HG03175 (cell line): ENCODE results near the gene MEF2C.
A peak's percentile ranks its signal among the peaks of the same experiment; 100 is the strongest.

Source experiments
- ATAC-seq: cut with Tn5 transposase; IDR thresholded peaks from one replicate; pipeline ENCODE4 v1.9.1; 2021; ENCODE audit warnings: mild to moderate bottlenecking, moderate library complexity; ENCODE audit not compliant: unreplicated experiment

Gene MEF2C

GRCh38 chr5:88693071-88693932, 189.7 kb downstream of the MEF2C start:
- no peak for ATAC-seq

DNA sequence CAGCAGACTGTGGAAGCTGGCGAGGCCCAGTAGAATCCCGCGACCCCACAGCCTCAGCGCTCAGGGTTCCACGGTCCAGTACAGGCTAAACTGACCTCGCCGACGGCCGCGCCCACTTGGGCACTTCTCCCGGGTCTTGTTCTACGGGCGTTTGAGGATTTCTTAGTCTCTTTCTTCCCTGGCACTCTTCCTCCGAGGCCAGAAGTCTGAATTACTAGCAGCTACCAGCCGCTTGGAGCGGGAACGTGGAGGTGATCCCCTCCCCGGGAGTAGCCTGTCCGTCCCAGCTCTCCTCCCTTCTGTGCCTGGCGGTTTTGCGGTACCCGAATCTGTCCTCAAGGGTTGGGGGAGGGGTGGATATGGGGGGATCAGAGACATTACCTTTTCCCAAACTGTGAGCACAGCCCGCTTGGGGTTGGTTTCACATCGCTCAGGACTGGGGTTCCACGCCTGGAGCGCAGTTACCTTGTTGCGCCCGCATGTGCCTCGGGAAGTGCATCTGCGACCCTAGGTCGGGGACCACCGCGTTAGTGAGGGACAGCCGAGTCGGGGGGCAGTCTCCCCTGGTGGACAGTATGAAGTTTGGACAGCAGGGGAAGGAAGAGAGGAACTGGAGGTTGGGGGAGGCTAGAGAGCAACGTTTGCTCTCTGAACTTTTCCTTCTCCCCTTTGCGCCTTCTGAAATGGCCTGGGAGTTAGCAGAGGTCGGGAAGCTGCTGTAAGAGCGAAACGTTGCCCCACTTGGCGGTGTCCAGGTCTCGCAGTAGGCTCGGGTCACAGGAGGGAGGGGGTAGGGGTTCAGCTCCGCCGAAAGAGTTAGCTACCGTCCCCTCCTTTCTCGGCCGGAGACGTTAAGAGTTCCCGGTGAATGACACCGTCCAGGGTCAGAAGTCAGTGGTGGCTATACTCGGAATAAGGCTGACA, 190.8 kb downstream of the MEF2C start:
- no peak for ATAC-seq

GRCh38 chr5:88691230-88691582, 191.8 kb downstream of the MEF2C start:
- no peak for ATAC-seq

DNA sequence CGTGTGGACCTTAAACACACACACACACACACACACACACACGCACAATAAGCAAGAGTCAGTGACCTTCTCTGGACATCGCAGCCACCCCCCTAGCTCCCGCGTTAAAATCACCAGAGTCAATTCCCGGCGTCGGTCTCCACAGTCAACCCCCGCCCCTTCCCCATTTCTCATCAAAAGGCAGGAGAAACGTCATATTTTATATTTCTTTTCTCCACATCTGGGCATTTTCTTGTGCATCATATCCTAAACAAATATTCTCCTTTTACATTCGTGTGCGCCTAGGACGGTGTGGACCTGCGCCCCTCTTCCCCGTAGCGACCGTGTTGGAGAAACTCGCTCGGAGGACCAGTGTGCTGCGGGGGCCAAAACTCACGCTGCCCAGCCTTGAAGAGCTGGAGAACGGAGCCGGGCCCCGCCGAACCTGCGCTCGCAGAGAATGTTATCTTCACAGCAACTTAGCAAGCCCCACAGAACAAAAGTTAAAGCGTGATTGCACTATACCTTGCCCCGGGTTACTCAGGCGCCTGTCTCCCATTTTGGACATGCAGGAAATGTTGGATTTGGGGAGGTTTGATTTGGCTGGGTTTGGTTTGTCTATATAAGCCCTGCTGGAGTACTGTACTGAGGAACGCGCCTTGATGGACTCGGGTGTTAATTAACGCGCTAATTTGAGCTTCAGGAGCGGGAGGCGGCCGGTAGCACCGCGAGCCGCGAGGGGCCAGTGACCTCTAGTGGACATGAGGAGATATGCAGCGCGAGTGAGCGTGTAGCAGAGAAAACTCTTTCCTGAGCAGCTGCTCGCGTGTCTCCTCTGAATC, 192.4 kb downstream of the MEF2C start:
- peak; percentile 88 for ATAC-seq

DNA sequence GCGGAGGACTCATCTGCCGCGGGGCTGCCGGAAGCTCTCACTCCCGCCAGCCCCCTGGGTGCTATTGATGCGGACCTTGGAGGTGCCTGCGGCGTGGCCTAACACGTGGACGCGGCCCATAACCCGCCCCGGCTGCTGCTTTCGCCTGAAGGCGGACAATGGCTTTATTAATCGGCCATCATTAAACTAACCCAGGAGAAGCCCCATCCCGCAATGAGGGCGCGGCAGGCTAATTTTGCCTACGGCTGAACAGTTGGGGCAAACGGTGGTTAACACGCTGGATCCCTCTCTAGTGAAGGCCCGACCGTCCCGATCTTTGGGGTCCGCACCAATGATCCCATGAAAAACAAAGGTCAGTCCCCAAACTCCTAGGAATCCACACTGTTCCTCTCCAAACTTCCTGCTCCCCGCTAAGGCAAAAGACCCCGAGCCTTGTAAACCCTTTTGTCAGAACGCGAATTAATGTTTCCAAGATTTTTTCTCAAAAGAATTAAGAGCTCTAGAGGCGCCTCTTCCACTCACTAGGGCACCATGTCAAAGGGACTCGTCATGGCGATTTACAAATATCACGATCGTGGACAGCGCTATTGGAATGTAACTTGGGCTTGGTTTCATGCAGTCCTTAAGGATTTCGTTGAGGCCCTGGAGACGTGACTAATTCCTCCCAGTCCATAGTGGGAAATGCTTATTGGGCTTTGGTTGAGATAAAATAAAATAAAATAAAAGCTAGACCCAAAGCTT, 193.1 kb downstream of the MEF2C start:
- ATAC-seq: no peak

GRCh38 chr5:88688984-88689667, 193.9 kb downstream of the MEF2C start:
- ATAC-seq: no peak

GRCh38 chr5:88688156-88688983, 194.6 kb downstream of the MEF2C start:
- no peak for ATAC-seq

DNA sequence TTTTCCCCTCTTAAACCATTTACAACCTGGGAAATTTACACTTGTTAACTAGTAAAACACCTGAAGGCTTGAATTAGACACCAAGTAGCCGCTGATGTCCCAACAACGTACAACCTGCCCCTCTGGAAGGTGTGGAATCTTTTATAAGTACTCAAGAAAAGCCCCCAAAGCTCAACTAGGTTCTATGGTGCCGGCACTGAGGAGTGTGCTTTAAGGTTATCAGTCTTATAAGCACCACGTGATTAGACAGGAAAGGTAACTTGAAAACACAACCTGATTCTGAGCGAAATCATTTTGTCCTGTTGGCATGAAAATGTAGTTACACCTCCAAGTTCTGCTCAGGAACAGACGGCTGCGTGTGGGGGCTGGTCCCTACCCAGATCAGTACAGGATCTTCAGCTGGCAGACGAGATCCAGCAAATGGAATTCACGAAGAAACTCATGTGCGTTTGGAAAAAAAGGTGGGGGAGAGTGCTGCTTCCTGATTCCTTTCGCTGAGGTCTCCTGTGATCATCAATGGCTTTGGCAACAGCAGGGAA, 195.5 kb downstream of the MEF2C start:
- no peak for ATAC-seq

DNA sequence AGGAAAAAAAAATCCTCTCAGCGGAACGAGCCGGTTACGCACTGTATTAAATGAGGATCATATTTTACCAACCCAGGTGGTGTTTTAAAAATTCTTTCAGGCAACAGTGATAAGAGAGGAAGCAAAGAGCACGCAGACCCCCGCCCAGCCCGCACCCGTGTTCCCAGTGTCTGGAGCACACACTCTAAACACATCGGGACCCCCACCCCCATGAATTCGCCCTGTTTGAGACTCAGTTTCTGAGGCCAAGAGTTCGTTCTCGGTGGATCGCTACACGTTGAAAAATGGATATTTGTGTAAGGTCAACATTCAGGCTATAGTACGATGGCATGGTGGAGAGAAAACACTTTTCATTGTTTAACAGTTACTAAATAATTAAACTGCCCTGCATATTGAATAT, 196.3 kb downstream of the MEF2C start:
- ATAC-seq: no peak

DNA sequence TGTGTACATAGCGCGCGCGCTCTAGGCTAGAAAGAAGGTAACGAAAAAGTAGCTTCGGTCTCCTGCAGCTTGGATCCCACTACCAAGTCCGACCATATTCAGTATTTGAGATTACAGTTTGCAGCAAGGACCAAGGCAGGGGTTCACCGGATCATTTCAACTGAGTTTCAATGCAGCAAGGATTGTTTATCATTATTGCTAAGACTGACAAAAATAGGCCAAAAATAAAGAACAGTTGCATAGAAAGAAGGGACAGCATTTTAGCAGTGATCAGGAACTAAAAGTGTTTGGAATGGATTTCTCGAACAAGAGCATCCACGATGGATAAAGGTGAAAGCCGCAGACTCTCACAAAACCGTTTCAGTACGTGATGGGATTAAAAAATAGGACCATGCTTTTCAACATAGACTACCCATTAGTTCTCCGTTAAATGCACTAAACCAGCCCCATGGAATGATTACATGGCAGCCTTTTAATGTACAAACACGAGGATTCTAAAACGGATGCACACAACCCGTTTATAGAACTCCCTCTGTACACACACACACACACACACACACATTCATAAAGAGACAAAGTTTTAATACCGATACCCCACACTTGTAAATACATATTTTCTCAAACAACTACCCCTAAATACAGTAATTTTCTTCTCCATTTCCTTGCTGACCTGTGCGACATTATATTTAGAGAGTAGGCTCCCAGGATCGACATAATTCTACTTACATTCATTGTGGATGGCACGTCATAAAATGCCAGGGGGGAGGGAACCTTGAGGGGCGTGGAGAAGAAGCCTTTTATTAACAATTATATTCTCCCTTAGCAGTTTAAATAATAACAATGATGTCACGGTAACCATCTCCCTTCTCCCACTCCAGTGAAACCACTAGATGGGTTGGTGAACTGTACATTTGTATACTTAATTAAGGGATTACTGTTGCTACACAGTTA, 197.1 kb downstream of the MEF2C start:
- ATAC-seq: no peak

DNA sequence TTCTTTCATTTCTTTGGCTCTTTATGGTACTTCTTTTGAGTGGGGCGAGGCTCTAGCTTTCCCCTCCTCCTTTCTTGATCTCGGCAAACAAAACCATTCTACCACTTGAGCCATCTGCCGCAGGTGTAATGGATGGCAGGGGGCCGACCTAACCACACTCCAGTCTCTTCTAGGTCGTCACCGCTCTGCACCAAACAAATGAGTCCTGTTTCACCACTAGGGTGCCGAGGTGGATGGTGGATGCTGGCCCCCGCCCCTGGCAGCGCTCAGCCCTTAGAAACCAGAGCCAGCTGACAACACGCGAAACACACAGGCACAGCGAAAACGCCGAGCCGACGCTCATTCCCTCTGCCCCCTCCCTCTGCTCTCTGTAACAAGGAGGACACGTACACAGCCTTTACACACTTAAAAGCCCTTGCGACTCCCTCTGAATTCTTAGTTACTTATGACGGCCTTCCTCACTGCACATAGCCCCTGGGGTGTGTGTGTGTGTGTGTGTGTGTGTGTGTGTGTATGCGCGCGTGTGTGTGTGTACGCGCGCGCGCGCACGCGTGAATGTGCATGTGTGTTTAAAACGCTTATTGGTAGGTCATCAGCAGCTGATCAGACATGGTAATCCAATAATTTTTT, 199.4 kb downstream of the MEF2C start:
- peak; percentile 59 for ATAC-seq

DNA sequence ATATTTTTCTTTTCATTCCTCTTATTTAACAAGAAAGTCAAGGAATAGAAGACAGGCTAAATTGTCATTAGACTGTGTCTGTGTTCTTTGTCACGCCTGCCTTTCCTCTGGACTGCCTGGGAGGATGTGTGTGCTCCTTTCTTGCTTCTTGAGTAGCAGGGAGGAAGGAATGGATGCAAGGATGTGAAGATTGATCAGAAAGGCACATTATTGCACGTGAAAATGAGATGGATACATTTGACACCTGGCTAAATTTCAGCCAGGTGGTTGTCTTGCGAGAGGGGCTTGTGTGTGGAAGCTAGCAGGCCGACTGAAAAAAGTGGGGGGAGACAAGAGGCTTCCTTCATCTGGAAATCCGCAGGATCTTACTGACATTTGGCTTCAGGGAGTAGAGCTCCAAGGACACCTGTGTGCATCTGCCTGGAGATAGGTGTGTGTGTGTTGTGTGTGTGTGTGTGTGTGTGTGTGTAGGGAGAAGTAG, 200.1 kb downstream of the MEF2C start:
- ATAC-seq: no peak

GRCh38 chr5:88682131-88682530, 200.9 kb downstream of the MEF2C start:
- no peak for ATAC-seq

DNA sequence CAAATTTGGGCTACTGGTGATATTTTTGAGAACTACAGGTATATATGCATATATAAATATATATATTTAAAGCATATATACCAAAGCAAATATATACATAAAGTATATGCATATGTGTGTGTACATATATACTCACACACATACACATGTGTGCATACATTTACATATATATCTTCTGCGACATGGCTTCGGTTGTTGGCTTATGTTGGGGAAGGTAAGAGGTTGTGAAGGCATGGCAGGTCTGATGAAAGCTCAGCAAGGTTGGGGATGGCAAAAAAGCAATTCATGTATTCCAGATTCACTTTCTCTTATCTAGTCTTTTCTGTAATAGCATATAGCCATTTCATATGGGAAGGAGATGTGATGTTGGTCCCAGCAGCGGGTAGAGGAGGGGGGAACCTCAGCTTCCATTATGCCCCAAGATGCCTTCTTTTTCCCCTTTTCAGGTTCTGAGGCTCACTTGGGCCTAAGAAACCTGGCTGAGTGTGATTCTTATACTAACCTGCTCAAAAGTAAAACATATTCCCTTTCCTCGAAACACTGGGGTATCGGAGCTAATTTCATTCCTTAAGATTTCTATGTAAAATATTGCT, 201.7 kb downstream of the MEF2C start:
- ATAC-seq: no peak

DNA sequence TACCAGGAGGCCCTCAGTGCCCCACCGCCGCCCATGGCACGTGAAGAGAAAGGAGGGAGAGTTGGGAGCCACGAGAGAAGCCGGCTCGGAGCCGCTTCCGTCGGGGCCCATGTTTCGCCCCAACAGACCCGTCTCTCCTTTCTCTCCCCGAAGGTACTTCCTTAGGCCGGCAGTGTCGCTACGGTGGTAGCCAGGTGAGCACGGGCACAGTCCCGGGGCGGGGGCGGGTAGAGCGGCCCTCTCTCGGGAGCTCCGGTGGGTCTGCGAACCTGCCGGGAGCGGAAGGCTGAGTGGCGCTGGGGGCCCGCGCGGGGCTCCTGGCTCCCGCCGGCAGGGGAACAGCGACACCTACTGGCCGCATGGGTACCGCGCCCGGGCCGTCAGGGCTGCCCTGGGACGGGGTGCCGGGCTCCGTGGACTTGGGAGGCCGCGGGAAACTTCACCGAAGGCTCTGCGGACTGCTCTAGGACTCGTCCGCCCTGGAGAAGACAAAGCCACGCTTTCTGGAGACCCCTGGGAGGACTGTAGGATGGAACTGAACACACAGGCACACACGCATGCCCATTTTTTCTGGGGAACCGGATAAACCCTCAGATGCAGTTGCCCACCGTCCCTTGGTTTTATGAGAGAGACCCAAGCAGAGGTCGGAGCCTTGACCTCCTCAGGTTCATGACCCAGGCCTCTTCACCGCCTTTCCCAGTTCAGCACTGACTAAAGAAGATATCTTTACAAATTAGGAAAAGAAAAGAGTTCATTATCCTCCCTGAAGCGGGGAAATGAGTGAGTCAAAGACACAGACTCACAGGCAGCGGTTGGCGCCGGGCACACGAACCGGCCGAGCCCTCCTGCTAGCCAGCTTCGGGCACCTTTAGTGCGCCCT, 202.5 kb downstream of the MEF2C start:
- ATAC-seq: peak; percentile 80

DNA sequence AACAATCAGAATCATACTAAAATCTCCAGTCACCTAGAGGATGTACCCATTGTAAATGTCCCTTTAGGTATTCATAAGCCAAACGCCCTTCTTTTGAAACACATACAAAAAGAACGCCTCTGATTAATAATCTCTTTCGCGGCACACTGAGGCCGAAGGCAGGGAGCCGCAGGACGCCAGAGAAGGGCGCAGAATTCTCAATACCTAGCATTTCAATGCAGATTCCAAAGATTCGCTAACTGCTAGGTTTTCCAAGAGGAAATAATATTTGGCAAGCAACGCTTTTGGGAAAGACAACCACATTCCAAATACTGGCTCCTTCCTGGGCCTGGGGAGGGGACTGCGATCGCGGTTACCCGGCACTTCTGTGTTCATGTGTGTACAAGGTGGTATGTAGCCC, 203.3 kb downstream of the MEF2C start:
- no peak for ATAC-seq
